Colon (tissue), 2 donors: ENCODE data around the gene BORCS6.

Experiments
- FAIRE-seq: peaks from 2 replicates; lab custom pipeline; 2012; peaks lifted over from hg19 to GRCh38; lab: Jason Lieb, UNC
- donor health status: control.
- donor health status: control.

BORCS6 gene

DNA sequence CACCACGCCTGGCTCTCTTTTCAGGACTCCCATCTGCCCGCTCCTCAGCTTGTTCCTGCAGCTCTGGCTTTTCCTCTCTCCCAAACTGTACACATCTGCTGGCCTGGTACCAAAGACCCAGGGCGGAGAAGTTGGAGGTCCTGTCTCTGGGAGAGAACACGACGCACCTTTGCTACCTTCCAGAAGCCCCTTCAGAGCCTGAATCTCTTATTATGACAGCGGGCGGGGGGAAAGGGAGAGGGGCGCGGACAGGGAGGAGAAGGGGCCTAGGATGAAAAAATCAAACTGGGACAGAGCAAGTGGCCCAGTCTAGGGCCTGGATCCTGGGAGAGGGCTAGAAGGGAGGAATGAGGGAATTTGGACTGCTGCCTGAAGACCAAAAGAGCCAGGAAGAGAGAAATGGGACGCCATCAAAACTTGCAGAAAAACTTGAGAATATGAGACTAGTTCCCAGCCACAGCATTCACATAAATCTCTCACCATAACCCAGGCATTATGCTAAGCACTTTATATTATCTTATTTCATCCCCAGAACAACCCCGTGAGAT, 35.3 kb downstream of the BORCS6 start:
- FAIRE-seq, result no peak

DNA sequence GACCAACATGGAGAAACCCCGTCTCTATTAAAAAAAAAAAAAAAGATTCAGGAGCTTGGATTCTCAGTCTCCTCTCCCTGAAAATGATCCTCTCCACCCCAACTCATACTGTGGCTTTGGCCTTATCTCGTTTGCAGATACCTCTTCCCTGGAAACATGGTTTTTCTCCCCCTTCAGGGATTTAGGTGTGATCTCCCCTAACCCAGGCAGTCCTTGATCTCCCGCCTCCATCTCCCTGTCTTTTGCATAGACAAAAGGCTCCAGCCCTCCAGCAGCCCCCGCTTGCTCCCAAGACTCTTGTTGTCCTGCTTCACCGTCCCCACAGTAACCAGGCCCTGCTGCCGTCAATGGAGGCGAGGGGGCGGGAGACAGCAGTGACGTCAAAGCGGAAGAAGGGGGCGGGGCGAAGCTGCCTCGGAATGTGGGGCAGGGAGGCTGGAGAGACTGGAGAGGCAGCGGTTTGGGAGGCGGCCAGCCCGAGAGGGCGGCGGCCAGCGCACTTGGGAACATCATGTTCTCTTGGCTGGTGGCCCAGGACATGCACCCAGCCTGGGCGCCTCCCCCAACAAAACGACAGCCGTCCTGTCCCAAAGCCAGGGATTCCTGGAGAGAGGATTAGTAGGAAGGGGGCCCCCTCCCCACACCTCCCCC, 35.9 kb downstream of the BORCS6 start:
- FAIRE-seq, result no peak

GRCh38 chr17:8153525-8153956, 36.4 kb downstream of the BORCS6 start:
- FAIRE-seq, result no peak

- no peak for FAIRE-seq
Observed at GRCh38 chr17:8153031-8153451, 36.9 kb downstream of the BORCS6 start.

DNA sequence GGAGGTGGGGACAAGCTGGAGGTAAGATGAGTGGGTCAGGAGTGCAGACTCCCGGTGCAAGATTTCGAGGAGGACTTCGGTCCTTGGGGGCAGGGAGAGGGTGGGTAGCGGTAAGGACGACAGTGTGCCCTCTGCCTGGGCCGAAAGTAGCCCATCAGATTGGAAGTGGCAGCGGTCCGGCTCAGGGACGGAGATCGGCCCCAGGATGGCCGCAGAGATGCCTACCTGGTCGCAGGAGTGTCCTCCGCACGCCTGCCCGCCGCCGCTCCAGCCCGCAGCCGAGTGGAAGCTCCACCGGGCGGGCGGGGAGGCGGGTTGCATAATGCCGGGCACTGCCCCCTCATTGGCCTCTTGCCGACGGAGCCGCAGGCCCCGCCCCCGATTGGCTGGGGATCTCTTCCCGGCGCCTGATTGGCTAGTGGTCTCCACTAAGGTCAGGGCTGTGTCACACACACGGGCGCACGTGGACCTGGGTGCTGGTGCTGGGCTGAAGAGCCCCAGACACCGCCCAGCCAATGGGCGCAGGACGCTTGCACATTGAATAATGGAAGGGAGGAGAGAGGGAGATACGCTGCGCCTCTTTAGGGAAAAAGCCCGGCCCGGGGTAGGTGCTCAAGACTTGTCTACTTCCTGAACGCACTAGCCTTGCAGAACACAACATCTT, 37.7 kb downstream of the BORCS6 start, which contains the start of gene PER1:
PER1 (minus strand) TSS at position 293 of the 664 bp plus-strand sequence. CDS start 1,698 bp downstream, outside the sequence.
- no peak for FAIRE-seq

DNA sequence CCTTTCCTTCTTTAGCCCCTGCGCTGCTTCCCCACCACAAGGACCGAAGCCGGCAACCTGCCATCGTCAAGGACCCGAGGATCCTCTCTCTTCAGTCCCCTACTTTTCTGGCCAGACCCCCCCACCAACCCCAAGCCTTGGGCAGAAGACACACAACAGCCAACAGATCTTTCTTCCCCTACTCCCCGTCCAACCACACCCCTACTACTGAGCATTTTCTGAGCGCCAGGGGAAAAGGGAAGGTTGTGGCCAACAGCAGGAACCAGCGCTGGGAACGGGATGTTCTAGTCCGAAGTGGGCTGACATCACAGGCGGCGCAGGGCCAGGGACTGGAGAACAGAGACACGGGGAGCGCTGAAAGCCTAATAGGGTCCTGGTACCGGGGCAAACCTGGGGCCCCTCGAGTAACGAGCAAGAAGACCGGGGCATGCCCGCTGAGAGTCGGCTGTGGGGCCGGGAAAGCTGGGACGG, 38.3 kb downstream of the BORCS6 start:
- no peak for FAIRE-seq

- no peak for FAIRE-seq
Observed at GRCh38 chr17:8151120-8151640, 38.8 kb downstream of the BORCS6 start.

DNA sequence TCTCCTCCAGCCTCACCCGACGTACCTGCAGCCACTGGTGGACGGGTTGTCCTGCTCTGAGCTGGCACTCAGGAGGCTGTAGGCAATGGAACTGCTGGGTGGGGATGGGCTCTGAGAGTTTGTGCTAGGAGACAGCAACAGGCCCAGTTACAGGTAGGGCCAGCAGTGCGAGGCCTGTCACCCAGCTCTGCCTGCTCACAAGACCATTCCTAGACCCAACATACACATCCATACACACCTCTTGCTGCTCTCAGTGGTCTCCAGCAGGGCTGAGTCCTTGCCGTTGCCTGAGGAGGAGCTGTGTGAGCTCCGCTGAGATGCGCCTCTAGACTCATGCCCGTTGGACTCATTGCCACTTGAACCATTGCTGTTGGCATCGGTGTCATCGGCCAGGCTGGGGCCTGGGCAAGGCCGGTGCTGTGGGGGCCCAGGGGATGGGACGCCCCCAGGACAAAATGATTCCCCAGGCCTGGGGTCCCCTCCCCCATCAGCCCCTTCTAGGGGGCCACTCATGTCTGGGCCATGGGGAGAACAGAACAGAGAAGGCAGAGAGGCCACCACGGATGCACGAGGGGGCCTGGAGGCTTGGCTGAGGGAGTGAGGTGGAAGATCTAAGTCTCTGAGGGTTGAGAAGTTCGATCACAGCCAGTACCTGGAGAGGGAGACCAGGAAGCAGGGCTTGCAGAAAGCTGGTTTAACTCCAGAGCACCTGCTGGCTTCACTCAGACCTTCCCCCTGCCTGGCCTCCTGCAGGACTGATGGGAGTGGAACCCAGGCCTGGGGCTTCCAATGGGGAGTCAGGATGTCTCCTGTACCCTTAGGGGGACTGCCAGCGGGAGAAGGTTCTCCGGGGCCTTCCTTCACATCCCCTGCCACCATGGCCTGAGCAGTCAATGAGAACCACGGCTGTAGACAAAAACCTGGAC, 39.5 kb downstream of the BORCS6 start:
- no peak for FAIRE-seq

DNA sequence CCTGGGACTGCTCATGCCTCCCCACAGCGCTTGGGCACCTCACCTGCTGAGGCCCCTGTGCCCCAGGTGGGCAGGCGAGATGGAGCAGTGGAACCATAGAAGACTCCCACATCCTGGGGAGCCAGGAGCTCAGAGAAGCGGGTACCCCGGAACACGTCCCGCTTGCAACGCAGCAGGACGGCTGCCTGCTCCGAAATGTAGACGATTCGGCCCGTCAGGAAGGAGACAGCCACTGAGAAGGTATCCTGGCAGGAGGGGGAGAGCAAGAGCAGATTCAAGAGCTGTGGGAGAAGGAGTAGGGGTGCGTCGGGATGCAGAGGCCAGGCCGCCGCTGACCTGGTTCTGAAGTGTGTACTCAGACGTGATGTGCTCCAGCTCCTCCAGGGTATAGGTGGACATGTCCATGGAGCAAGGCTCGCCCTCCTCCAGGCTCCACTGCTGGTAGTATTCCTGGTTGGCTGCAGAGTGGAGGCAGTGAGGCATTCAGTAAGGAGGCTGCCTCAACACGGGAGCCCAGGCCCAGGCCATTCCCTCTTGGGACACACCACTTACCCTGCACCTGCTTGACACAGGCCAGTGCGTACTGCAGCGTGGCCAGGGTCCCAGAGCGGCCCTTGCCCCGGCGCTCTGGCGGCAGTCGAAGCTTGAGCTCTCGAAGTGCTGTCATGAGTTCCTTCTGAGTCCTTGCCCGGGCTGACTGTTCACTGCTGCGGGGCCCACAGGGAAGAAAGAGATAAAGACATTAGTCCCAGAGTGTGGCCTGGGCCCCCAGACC, 40.4 kb downstream of the BORCS6 start:
- no peak for FAIRE-seq

DNA sequence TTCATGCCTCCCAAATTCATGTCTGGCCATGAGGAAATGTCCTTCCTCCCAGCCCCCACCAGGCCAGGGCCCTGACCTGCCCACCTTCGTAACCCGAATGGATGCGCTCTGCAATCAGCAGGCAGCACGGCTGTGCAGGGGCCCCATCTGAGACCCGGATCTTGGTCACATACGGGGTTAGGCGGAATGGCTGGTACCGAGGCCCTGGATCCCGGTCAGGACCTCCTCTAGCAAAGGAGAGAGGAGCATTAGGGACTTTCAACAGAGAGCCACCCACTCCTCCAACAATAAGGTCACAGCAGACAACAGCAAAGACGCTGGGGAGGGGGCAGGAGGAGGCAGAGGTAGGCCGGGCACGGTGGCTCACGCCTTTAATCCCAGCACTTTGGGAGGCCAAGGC, 41.4 kb downstream of the BORCS6 start:
- FAIRE-seq, result no peak

GRCh38 chr17:8147805-8148404, 42.1 kb downstream of the BORCS6 start:
- no peak for FAIRE-seq

- FAIRE-seq, result no peak
Observed at GRCh38 chr17:8147141-8147804, 42.7 kb downstream of the BORCS6 start.

DNA sequence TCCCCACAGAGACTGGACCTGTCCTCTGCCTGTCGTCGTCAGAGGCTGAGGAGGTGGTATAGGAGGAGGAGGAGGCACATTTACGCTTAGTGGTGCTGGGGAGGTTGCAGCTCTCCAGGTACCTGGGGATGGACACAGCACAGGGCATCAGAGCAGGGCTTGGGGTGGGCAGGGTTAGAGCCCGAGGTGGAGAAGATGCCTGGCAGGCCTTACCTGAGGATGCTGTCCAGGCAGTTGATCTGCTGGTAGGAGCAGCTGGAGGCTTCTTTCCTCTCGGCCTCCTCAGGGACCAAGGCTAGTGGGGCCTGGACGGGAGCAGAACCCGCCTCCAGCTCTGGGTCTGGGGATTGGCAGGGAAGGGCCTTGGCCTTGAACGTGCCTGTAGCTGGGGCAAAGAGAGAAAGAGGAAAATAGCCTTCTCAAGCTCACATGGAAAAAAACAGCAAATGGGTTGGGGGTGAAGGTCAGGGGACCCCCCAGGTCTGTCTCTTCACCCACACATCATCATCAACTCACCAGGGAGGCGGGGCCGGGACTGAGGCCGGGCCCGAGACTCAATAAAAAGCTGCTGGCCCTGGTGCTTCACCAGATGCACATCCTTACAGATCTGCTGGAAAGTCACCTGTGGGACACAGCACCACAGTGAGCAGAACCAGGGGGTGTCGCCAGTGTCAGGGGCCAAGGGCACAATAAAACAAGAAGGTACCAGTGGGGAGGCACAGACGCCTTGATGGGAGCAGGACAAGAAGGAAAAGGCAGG, 43.4 kb downstream of the BORCS6 start:
- FAIRE-seq, result no peak

- no peak for FAIRE-seq
Observed at GRCh38 chr17:8145811-8146210, 44.2 kb downstream of the BORCS6 start.

GRCh38 chr17:8144401-8145231, 45.4 kb downstream of the BORCS6 start:
- FAIRE-seq, result no peak

GRCh38 chr17:8143581-8144400, 46.2 kb downstream of the BORCS6 start:
- no peak for FAIRE-seq

DNA sequence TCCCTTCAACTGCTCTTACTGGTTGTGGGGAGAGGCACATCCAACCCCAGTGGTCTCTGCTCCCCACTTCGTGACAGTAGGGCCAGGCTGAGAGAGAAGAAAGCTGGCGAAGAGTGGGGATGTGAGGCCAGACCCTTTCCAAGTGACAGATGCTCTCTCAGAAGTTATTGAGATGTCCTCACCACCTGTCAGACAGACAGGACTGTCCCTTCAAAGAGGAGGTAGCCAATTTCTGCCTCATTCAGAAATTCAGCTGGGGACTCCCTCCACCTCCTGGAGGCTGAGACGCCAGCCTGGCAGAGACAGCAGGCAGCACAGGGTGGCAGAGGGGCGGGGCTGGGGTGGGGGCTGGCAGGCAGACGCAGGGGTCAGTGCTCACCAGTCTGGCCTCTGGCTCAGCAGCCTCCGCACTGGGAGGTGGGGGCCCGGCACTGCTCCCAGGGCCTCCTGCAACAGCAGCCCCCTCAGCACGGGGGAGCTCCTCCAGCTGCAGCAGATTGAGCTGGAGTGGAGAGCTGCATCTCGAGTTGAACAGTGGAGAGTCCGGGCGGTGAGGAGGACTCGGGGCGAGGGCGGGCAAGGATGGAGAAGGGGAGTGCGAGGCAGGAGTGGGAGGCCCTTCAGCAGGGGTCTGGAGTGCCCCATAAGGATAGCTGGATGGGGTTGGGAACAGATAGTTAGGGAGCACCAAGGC, 46.9 kb downstream of the BORCS6 start:
- FAIRE-seq, result no peak
